Esophagus muscularis mucosa (tissue), 3 donors: ENCODE results near the gene CEP89.
"Not testable (repeated sequence)": the region's sequence is repeated elsewhere in the genome, so short reads cannot be mapped to it uniquely, and the experiment has no call there.

ENCODE experiments used
- CTCF ChIP-seq, 3 experiments: fragments of 200-600 bp in 2 of 3; fragments of 450-650 bp in 1 of 3; sonication (generic) in 2 of 3; IDR thresholded peaks; one replicate each; pipeline ENCODE4 v1.5.1; 2017 to 2019; ENCODE audit warnings: antibody characterized with exemption in 3 of 3, mild to moderate bottlenecking in 2 of 3, moderate library complexity in 1 of 3
- POLR2A ChIP-seq: fragments of 450-650 bp; IDR thresholded peaks from one replicate; pipeline ENCODE4 v1.6.1; 2017; ENCODE audit warnings: antibody characterized with exemption, moderate library complexity, mild to moderate bottlenecking, low read depth

- TF ChIP-seq POLR2A; CTCF (IDR thresholded peaks at IDR 0.05): not testable (repeated sequence)
Observed at GRCh38 chr19:32848035-32848434, 123.7 kb downstream of the CEP89 start.
